WERI-Rb-1 (cell line): ENCODE results near the gene SETDB1.

Experiments used
- DNase-seq: peaks from one replicate; pipeline ENCODE4 v3.0.0-alpha.2; 2020
- H3K27ac ChIP-seq: fragments of 250-450 bp; sonication (Bioruptor Pico); 2 replicates; pipeline ENCODE4 v1.5.1; 2020; ENCODE audit warnings: mild to moderate bottlenecking, moderate library complexity
- H3K27me3 ChIP-seq: fragments of 250-450 bp; sonication (Bioruptor Pico); 2 replicates; pipeline ENCODE4 v1.5.1; 2021; ENCODE audit warnings: mild to moderate bottlenecking, low read depth, moderate library complexity; ENCODE audit not compliant: insufficient read depth, severe bottlenecking
- H3K36me3 ChIP-seq: fragments of 250-450 bp; sonication (Bioruptor Pico); 2 replicates; pipeline ENCODE4 v1.5.1; 2020; ENCODE audit warnings: mild to moderate bottlenecking, moderate library complexity
- H3K4me3 ChIP-seq: 2 replicates; pipeline ENCODE4 v1.5.1; 2011; ENCODE audit warnings: low read depth, mild to moderate bottlenecking, control low read depth, low read length
- H3K9me3 ChIP-seq: fragments of 250-450 bp; sonication (Bioruptor Pico); 2 replicates; pipeline ENCODE4 v1.5.1; 2021; ENCODE audit warnings: mild to moderate bottlenecking, moderate library complexity; ENCODE audit not compliant: severe bottlenecking
- TF ChIP-seq, protein P1 (sequence below): IDR thresholded peaks from 2 replicates; pipeline ENCODE4 v1.5.1; 2011; ENCODE audit warnings: low read depth, mild to moderate bottlenecking, control low read depth, inconsistent platforms, low read length

SETDB1 gene

DNA sequence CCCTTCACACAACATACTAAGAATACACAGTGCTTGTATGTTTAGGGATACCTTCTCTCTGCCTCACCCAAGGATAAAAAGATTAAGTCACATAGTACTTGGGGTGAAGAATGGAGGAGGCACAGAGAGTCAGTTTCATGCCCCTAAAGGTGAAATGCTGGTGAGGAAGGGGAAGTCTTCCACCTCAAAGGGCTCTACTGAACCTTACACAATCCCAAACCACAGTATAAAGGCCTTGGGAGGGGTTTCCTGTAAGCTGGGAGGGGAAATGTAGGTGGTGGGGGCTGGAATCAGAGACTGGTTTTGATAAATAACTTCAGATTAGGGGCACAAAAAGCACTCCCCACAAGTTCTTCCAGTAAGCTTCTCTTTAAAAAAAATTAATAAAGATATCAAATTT lies 77.0 kb downstream of the SETDB1 start:
- peaks cover 28% of the 10 kb centered on the region for H3K36me3 ChIP-seq
- H3K27me3 ChIP-seq, result no peaks in the 10 kb centered on the region
- H3K4me3 ChIP-seq, result no peak overlapping the region
- DNase-seq, result no peak
- TF ChIP-seq, protein P1, sequence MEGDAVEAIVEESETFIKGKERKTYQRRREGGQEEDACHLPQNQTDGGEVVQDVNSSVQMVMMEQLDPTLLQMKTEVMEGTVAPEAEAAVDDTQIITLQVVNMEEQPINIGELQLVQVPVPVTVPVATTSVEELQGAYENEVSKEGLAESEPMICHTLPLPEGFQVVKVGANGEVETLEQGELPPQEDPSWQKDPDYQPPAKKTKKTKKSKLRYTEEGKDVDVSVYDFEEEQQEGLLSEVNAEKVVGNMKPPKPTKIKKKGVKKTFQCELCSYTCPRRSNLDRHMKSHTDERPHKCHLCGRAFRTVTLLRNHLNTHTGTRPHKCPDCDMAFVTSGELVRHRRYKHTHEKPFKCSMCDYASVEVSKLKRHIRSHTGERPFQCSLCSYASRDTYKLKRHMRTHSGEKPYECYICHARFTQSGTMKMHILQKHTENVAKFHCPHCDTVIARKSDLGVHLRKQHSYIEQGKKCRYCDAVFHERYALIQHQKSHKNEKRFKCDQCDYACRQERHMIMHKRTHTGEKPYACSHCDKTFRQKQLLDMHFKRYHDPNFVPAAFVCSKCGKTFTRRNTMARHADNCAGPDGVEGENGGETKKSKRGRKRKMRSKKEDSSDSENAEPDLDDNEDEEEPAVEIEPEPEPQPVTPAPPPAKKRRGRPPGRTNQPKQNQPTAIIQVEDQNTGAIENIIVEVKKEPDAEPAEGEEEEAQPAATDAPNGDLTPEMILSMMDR, result no peak
- H3K27ac ChIP-seq, result no peak overlapping the region
- no peaks in the 10 kb centered on the region for H3K9me3 ChIP-seq

DNA sequence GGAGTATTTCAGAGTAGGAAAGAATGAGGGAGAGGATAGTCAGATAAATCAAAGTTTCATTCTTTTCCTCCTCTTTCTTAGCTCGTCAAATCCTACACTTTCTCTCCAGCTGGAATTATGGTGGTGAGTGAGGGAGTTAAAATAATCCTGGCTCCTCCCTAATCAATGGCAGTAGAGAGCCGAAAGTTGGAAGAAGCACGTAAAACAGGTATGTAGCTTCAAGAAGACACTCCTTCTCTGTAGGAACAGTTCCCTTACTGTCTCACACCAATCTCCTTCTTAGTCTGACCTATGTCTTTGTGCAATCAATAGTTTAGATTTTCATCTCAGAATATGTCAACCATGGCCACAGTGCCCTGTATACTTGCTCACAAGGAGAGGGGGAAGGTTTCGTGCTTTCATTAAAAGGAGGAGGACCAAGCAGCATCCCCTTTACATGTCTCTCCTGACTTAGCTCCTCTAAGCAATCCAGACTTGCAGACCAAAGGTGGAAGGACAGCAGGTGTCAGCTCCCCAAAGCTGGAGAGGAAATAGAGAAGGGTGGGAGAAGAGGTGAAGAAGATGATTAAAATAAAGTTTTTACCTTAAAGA lies 79.7 kb downstream of the SETDB1 start:
- Histone ChIP-seq H3K27ac (peak overlapping the region; percentile 71), H3K4me3 (peak overlapping the region; percentile 70), H3K27me3 (no peaks in the 10 kb centered on the region), H3K36me3 (peaks cover 18% of the 10 kb centered on the region), H3K9me3 (no peaks in the 10 kb centered on the region)
- no peak for DNase-seq
- TF ChIP-seq, protein P1, result no peak

DNA sequence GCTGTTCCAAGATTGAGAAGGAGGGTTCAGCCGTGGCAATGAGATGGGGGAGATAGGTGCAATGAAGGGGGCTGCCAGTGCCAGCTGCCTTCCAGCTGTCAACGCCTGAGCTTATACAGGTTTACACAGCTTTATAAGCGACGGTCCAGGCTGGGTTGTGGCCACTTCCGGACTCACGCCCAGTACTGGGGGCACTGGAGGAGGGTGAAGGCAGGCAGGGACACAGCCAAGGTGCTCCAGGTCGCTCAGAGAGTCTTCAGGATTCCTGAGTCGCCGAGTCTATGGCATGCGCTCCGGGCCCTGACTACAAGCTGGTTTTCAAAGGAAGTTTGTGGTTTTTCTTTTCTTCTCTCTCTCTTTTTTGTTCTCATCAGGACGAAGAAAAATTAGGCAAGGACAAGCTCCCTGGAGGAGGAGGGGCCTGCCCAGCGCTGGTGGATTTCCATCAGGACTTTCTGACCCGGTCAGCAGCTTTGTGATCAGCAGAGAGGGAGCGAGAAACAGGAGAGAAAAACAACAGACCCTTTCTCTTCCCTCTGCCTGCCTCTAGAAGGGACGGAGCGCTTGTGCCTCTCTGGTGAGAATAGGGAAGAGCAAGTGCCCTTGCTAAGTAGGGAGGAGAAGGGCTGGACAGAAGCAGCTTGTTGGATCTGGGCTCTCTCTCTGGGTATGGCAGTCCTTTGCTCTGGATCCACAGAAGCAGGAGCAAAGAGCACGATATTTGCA lies 80.3 kb downstream of the SETDB1 start, which contains the start of gene MINDY1:
Gene MINDY1, minus strand, starts transcription at position 576 of the 726 bp plus-strand sequence. CDS start 4,285 bp downstream, outside the sequence.
- peak within 1 kb of the TSS; percentile 70 for H3K4me3 ChIP-seq
- H3K27me3 ChIP-seq, result no peaks in the 10 kb centered on the region
- peak within 1 kb of the TSS; percentile 71 for H3K27ac ChIP-seq
- DNase-seq, result peak; percentile 95
- H3K9me3 ChIP-seq, result no peaks in the 10 kb centered on the region
- H3K36me3 ChIP-seq, result peaks cover 20% of the 10 kb centered on the region
- TF ChIP-seq, protein P1, result peak; percentile 95

DNA sequence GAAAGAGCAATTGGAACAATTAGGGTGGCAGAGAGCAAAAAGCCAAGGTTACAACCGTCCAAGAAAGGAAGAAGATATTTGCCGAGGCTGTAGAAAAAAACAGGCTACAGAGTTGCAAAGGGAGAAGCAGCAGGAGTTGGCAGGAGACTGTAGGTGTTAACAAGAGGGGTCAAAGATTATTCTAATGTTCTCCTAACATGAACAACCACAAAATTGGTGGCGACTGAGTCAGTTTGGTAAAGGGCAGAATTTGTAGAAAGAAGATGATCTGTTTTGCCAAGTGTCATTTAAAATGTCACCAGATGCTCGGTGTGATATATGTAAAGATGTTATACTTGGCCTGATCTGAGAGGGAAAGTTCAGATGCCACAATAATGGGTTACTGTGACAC lies 81.7 kb downstream of the SETDB1 start:
- H3K36me3 ChIP-seq, result peaks cover 10% of the 10 kb centered on the region
- H3K27ac ChIP-seq, result peak overlapping the region; percentile 1
- no peak for DNase-seq
- peak overlapping the region; percentile 76 for H3K4me3 ChIP-seq
- no peaks in the 10 kb centered on the region for H3K9me3 ChIP-seq
- TF ChIP-seq, protein P1, result no peak
- no peaks in the 10 kb centered on the region for H3K27me3 ChIP-seq

DNA sequence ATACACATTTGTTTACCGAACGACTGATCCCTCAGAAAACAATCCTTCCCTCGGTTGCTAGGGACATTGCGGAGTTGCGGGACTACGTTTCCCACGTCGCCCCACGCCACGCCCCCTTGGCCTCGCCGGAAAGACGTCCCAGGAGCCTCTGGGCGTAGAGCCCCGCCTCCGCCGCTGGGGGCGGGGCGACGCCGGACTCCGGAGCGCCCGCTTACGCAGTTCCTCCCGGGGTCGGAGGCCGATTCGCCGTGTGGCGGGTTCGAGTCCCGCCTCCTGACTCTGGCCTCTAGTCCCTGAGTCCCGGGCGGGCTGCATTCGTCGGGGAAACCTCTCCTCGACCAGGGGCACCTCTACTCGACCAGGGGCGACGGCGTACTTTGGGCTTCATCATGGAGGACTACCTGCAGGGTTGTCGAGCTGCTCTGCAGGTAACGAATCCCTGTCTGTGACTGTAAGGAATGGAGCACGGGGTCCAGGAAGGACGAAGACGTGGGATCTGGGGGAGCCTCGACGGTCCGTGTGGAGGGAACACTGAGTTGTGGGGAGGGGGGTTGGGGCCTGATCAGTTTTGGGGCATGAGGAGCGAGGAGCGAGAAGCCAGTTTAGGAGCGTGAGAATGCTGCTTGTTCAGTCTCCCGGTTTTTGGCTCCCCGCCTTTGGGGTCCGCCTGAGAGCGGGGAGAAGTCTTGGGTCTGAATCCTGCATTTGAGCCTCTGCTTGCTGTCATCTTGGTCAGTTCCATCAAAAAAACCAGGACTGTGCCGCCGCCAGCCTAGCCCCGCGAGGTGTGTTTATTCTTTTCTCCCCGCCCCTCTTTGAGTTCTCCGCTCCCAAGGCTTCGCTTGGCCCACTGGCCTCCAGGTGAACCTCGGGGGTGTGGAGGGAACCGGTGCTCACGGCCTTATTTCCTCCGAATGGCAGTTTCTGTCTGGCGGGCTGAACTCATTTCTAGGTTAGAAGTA lies 82.4 kb downstream of the SETDB1 start, which contains the start of gene PRUNE1:
Gene PRUNE1, plus strand, starts transcription at position 206 of the 962 bp plus-strand sequence. Its CDS starts 184 bp downstream, at position 390.
- peak; percentile 100 for DNase-seq
- Histone ChIP-seq H3K27ac (peak within 1 kb of the TSS; percentile 67), H3K27me3 (no peaks in the 10 kb centered on the region), H3K4me3 (peak within 1 kb of the TSS; percentile 76), H3K36me3 (peaks cover 10% of the 10 kb centered on the region), H3K9me3 (no peaks in the 10 kb centered on the region)
- TF ChIP-seq, protein P1, result no peak
